TTC549 (cell line): ENCODE data around the gene HIGD1C.
"Not testable (repeated sequence)": the region's sequence is repeated elsewhere in the genome, so short reads cannot be mapped to it uniquely, and the experiment has no call there.

Experiments
- FAIRE-seq: peaks from 2 replicates; lab custom pipeline; 2012; peaks lifted over from hg19 to GRCh38; lab: Jason Lieb, UNC

HIGD1C gene

DNA sequence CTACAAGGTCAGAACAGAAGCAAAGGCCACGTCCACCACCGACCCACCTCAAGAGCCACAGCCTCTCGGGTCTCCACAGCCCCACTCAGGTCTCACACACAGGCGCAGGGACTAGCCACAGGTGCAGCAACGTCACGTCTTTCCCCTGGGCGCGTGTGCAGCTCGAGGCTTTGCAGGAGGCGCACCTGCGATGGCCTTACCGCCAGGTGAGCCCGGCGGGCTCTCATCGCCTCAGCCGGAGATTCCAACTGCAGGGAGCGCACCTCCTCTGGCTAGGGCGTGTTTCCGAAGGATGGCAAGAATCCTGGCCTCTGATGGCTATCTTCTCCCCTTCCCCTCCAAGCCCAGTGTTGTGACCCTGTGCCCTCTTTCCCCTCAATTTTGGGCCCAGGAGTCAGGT is at the start of gene HIGD1C:
TSS of gene HIGD1C (plus strand) at position 35 of the 400 bp plus-strand sequence. CDS start 1,455 bp downstream, outside the sequence.
- no peak for FAIRE-seq

DNA sequence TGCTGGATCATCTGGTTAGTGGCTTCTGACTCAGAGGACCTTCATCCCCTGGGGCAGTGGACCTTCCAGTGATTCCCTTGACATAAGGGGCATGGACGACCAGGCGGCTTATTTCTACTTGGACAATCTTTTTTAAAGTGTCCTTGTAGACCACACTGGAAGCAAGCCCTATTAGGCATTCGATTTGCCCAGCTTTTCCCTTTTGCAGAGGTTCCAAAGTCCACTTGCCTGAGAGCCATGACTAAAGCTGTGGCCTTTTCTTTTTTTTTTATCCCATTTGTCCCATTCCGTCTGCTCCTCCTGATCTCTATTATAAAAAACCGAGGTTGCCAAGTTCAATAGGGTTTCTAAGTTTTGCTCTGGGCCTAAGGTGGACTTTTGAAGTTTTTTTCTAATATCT is 43.9 kb upstream of the HIGD1C start:
- not testable (repeated sequence) for FAIRE-seq

DNA sequence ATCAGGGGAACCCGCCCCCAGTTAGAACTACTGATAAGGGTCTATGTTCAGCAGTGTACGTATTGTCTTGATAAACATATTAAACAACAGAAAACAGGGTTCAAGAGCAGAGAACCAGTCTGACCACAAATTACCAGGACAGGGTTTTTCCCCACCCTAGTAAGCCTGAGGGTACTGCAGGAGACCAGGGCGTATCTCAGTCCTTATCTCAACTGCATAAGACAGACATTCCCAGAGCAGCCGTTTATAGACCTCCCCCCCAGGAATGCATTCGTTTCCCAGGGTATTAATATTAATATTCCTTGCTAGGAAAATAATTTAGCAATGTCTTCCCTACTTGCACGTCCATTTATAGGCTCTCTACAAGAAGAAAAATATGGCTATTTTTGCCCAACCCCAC is 40.0 kb upstream of the HIGD1C start:
- not testable (repeated sequence) for FAIRE-seq

DNA sequence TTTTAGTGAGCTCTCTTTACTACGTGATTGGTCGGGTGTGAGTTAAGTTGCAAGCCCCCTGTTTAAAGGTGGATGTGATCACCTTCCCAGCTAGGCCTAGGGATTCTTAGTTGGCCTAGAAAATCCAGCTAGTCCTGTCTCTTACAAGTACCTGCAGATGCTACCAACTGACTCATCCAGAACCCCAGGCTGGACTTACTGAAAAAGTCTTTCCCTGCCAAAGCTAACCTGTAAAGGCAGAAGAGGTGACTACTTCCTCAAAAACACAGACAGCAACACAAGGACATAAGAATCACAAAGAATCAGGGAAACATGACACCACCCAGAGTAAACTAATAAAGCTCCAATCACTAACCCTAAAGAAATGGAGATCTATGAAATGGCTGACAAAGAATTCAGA is 39.1 kb upstream of the HIGD1C start:
- no peak for FAIRE-seq

DNA sequence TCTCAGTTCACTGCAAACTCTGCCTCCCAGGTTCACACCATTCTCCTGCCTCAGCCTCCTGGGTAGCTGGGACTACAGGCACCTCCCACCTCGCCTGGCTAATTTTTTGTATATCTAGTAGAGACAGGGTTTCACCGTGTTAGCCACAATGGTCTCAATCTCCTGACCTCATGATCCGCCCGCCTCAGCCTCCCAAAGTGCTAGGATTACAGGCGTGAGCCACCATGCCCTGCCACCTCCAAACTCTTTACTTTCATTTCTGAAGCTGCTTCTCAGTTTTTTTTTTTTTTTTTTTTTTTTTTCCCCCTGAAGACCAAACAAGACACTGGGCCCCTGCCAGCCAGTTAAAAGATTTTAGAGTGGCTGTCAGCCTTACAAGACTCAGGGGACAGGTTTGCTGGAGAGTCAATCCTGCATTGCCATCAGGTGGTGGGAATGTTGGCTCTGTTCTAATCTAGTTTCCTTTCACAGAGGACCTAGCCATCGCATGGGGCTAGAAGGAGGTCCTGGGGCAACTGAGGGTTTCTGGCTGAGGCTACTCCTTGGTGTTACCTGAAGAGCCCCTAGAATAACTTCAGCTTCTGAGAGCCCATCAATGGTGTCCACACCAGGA is 37.4 kb upstream of the HIGD1C start:
- no peak for FAIRE-seq

- FAIRE-seq = no peak
These were observed 36.1 kb upstream of the HIGD1C start for GRCh38 chr12:50916292-50916691.

GRCh38 chr12:50918584-50919316 is 33.6 kb upstream of the HIGD1C start:
- FAIRE-seq = no peak

- FAIRE-seq = no peak
These were observed 29.5 kb upstream of the HIGD1C start for GRCh38 chr12:50922820-50923219.

- FAIRE-seq = no peak
These were observed 28.8 kb upstream of the HIGD1C start for GRCh38 chr12:50923361-50924130.

DNA sequence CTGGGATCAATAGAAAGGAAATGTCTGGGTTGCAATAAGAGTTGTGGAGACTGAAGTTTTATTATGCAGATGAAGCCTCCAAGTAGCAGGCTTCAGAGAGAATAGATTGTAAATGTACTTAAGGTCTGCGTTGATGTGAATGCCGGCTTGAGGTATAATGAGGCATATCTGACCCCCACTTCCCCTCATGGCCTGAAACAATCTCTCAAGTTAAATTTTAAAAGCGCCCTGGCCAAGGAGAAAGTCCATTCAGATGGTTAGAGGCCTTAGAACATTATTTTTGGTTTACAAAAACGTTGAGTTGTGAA is 28.3 kb upstream of the HIGD1C start:
- no peak for FAIRE-seq

DNA sequence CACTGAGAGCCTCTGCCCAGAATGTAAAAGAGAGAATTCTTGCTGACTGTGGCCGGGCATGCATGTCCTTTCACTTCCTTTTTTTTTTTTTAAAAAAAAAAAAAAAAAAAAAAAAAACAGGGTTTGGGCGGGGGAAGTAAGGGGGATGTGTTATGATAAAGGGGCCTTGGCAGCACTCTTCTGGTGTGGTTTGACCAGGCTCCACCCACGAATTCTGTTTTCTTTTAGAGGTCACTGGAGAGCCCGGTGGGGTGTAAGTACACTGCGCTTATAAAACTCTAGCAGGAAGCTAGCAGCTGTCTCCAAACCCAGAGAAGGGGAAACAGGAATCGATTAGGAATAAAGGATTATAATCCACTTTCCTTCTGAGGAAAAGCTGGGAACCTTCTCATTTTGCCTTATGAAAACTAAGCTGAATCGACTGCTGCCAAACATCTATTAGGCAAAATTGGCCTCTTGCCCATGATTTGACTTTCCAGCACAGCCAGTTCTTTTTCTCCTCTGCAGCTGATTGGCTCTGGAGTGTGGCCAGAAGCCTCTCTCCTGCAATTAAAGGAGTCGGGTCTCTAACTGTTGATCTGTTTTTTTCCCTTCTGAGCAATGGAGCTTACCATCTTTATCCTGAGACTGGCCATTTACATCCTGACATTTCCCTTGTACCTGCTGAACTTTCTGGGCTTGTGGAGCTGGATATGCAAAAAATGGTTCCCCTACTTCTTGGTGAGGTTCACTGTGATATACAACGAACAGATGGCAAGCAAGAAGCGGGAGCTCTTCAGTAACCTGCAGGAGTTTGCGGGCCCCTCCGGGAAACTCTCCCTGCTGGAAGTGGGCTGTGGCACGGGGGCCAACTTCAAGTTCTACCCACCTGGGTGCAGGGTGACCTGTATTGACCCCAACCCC is 27.7 kb upstream of the HIGD1C start:
- FAIRE-seq = no peak

- no peak for FAIRE-seq
These were observed 27.0 kb upstream of the HIGD1C start for GRCh38 chr12:50925342-50925651.

- no peak for FAIRE-seq
These were observed 26.4 kb upstream of the HIGD1C start for GRCh38 chr12:50925920-50926319.

GRCh38 chr12:50926415-50926814 is 25.9 kb upstream of the HIGD1C start:
- FAIRE-seq = no peak

DNA sequence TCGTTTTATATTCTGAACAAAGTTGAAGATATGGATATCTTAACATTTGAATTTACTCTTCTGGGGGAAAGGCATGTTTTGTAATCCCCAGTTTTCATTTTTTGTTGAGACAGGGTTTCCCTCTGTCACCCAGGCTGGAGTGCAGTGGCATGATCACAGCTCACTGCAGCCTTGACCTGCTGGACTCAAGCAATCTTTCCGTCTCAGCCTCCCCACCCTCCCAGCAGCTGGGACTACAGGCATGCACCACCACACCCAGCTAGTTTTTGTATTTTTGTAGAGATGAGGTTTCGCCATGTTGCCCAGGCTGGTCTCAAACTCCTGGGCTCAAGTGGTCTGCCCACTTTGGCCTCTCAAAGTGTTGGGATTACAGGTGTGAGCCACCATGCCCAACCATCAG is 25.4 kb upstream of the HIGD1C start:
- FAIRE-seq = not testable (repeated sequence)

GRCh38 chr12:50927356-50927755 is 25.0 kb upstream of the HIGD1C start:
- FAIRE-seq = no peak

GRCh38 chr12:50927766-50928224 is 24.5 kb upstream of the HIGD1C start:
- no peak for FAIRE-seq

DNA sequence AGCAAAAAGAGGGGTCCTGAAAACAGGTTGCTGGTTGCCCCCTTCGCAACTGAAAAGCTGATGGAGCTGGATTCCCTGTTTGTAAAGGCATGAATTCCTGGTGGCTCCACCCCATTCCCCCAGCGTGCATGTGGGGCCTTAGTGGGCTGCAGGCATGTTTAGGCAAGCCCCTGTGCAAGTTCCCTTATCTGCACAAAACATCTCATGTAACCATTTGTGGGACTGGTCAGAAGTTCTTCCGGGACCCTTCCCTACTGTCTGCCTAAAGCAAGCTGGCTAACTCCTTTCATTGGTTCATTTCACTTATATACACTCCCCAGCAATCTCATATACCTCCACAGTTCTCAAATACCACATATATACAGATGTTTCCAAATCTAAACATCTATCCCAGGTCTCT is 24.0 kb upstream of the HIGD1C start:
- no peak for FAIRE-seq

DNA sequence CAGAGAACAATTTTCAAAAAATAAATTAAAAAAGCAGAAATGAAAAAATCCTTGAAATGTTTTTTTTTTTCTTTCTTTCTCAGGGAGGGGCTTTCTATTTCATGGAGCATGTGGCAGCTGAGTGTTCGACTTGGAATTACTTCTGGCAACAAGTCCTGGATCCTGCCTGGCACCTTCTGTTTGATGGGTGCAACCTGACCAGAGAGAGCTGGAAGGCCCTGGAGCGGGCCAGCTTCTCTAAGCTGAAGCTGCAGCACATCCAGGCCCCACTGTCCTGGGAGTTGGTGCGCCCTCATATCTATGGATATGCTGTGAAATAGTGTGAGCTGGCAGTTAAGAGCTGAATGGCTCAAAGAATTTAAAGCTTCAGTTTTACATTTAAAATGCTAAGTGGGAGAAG is 22.5 kb upstream of the HIGD1C start:
- no peak for FAIRE-seq

DNA sequence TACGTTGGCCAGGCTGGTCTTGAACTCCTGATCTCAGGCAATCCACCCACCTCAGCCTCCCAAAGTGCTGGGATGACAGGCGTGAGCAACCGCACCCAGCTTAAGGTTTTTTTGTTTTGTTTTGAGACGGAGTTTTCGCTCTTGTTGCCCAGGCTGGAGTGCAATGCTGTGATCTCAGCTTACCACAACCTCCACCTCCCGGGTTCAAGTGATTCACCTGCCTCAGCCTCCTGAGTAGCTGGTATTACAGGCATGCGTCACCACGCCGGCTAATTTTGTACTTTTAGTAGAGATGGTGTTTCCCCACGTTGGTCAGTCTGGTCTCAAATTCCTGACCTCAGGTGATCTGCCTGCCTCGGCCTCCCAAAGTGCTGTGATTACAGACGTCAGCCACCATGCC is 21.9 kb upstream of the HIGD1C start:
- not testable (repeated sequence) for FAIRE-seq

DNA sequence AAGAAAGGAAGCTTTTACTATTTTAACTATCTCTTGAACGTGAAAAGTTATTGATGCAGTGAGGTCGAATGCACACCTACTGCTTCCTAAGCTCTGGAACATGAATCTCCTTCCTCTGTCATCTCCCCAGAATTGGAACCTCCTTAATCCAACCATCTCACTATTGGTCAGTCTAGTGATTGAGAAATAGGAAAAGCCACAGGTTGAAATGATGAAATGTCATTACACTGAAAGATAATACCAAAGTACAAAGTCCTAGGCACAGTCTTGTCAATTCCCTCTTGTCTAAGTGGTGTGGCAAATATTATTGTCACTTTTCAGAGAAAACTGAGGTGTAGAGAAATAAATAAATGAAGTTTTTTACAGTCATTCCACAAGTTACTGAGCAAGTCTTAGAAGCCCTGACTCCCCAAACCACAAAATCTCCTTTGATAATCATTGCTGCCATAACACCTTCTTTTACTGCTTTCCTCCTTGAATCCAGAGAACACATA is 19.5 kb upstream of the HIGD1C start:
- FAIRE-seq = no peak

- FAIRE-seq = no peak
These were observed 18.8 kb upstream of the HIGD1C start for GRCh38 chr12:50933459-50934124.
